Subcutaneous adipose tissue (tissue), 4 donors: ENCODE data around the gene OR52D1. TPM values are rescaled to one million over a fixed set of nuclear protein-coding genes. Genes with fewer than 3 reads are reported as not detected.

ENCODE experiments used
- total RNA-seq, 4 donors: library from RNA; depleted of rRNA; stranded (reverse); fragments of >200 nt; gene quantifications; one replicate each; pipeline ENCODE4 v1.1.0, GENCODE V29; 2016
- TF ChIP-seq, protein P1 (sequence below): fragments of 450-650 bp; IDR thresholded peaks from one replicate; pipeline ENCODE4 v1.5.1; 2016; ENCODE audit warnings: low read depth, mild to moderate bottlenecking, control low read depth, antibody characterized with exemption, moderate library complexity

Gene OR52D1
- total RNA-seq, 4 donors from 2014 or later: not detected

DNA sequence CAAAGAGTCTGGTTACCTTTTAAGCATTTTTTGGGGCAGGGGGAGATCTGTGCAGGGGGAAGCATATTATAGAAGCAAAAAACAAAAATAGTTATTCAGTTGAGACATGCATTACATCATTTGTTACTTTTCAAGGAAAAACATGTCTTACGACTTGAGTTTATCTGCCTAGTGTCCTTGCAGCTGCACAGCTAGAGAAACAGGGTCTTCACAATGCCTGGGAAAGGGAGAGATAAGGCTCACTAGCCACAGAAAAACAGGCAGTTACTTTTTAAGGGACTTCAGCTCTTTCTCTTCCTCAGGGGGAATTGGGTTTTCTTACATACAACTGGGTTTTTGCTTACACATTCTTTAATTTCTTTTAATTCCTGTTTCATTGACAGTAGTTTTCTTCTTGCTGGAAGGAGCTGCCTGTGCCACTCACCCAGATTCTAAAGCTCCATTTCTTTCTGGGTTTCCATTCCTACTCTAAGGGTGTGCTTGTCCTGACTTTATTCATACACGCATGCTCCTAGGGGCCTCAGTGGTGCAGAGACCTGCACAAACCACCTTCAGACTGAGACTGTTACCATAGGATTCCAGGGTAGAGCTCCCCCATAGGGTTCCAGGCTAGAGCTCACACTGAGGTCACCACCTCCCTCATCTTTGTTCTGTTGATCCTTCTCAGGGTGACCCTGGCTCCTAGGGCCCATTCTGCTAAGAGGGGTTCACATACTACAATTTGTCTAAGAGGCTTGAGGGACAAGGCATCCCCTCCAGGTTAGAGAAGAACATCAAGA lies 42.8 kb downstream of the OR52D1 start:
- TF ChIP-seq, protein P1, sequence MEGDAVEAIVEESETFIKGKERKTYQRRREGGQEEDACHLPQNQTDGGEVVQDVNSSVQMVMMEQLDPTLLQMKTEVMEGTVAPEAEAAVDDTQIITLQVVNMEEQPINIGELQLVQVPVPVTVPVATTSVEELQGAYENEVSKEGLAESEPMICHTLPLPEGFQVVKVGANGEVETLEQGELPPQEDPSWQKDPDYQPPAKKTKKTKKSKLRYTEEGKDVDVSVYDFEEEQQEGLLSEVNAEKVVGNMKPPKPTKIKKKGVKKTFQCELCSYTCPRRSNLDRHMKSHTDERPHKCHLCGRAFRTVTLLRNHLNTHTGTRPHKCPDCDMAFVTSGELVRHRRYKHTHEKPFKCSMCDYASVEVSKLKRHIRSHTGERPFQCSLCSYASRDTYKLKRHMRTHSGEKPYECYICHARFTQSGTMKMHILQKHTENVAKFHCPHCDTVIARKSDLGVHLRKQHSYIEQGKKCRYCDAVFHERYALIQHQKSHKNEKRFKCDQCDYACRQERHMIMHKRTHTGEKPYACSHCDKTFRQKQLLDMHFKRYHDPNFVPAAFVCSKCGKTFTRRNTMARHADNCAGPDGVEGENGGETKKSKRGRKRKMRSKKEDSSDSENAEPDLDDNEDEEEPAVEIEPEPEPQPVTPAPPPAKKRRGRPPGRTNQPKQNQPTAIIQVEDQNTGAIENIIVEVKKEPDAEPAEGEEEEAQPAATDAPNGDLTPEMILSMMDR: no peak

DNA sequence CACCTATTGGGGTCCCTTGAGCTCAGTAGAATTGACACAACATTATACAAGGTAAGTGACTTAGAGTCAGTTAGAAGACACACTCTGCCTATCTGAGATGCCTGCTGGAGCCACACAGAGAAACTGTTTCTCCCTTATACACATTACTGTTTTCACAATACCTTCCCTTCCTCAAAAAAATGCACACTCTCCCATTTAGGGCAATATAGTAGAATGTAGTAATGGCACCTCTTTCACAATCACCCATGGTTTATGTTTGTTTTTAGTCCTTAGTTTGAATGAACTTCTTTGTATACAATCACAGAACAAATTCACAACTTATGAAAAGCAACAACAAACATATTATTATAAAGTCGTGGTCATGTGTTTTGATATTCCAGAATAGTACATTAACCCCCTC lies 45.6 kb downstream of the OR52D1 start:
- TF ChIP-seq, protein P1: no peak

DNA sequence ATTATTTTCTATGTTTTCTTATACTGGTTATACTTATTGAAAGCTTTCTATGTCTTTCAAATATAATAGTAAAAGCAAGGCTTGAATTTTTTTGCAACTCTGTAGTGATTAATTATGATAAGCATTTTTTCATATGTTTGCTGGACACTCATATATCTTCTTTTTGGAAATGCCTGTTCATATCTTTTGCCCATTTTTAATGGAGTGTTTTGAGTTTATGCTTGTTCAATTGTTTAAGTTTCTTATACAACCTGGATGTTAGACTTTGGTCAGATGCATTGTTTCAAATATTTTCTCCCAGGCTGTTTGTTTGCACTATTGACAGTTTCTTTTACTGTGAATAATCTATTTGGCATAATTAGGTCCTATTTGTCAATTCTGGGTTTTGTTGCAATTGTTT lies 48.0 kb downstream of the OR52D1 start:
- TF ChIP-seq, protein P1: no peak

Other genes with a start within 250 kb of the OR52D1 start
- gene HBG1, start 238.8 kb upstream of the OR52D1 start, total RNA-seq: not detected
- not detected for gene HBG2, start 233.9 kb upstream of the OR52D1 start, total RNA-seq
- not detected for gene HBE1, start 218.7 kb upstream of the OR52D1 start, total RNA-seq
- not detected for gene OR51B4, start 186.7 kb upstream of the OR52D1 start, total RNA-seq
- gene OR51B2, start 164.4 kb upstream of the OR52D1 start, total RNA-seq: not detected
- gene OR51B5, start 145.2 kb upstream of the OR52D1 start, total RNA-seq: under 1 TPM in 2 of 4 donors, not detected in 2; 0.66 to 0.85 TPM
- not detected for gene OR51B6, start 137.2 kb upstream of the OR52D1 start, total RNA-seq
- gene OR51M1, start 104.9 kb upstream of the OR52D1 start, total RNA-seq: not detected
- not detected for gene OR51Q1, start 66.6 kb upstream of the OR52D1 start, total RNA-seq
- 1 to 10 TPM in 1 of 4 donors, not detected in 3; 2.9 TPM for gene OR51I1, start 47.2 kb upstream of the OR52D1 start, total RNA-seq
- not detected for gene OR51I2, start 39.4 kb upstream of the OR52D1 start, total RNA-seq
- under 1 TPM in 3 of 4 donors, not detected in 1; 0.17 to 0.57 (median 0.49) TPM for gene UBQLN3, start 21.3 kb downstream of the OR52D1 start, total RNA-seq
- gene UBQLNL, start 28.0 kb downstream of the OR52D1 start, total RNA-seq: under 1 TPM; 0.34 to 0.98 (median 0.71) TPM
- not detected for gene OR52H1, start 59.9 kb downstream of the OR52D1 start, total RNA-seq
- not detected for gene OR52B6, start 92.2 kb downstream of the OR52D1 start, total RNA-seq
- 1 to 10 TPM; 1.6 to 9.2 (median 3.4) TPM for gene TRIM6, start 108.0 kb downstream of the OR52D1 start, total RNA-seq
- 10 to 100 TPM in 1 of 4 donors, 1 to 10 TPM in 3; 4.1 to 12.1 (median 8.1) TPM for gene TRIM34, start 136.3 kb downstream of the OR52D1 start, total RNA-seq
- 10 to 100 TPM; 12.6 to 22.8 (median 16.7) TPM for gene TRIM5, start 196.4 kb downstream of the OR52D1 start, total RNA-seq
- 10 to 100 TPM; 35.9 to 96.8 (median 64.8) TPM for gene TRIM22, start 201.1 kb downstream of the OR52D1 start, total RNA-seq
- under 1 TPM in 2 of 4 donors, not detected in 2; 0.22 to 0.75 TPM for gene OR56B1, start 247.8 kb downstream of the OR52D1 start, total RNA-seq